ENCODE results near the gene MAPK14. TPM values are rescaled to one million over a fixed set of nuclear protein-coding genes. Genes with fewer than 3 reads are reported as not detected.

The MAPK14 gene
- total and polyA plus RNA-seq, 10 of the 15 experiments (the other 5 are each of a cell fraction or from before 2014, with no cell fraction given) = 12.5 to 59.5 (median 43.0) TPM

- TF ChIP-seq SRF (IDR thresholded peaks at IDR 0.05; ENCODE audit: low read depth in 2 of 2, low read length in 2 of 2) (no peak), CBFB (IDR thresholded peaks at IDR 0.05; ENCODE audit: low read depth) (no peak), CHD1 (IDR thresholded peaks at IDR 0.05; ENCODE audit: low read depth, low read length) (no peak), NR2C1 (IDR thresholded peaks at IDR 0.05) (peak; percentile 48; the same call in 1 of the 2 replicates), BCL3 (IDR thresholded peaks at IDR 0.05; ENCODE audit: borderline replicate concordance, insufficient read depth, low read depth, low read length, poor library complexity, severe bottlenecking) (no peak), IKZF2 (IDR thresholded peaks at IDR 0.05) (peak; percentile 34 to 51; a peak in 1 of 4 replicates)
These were observed 104.1 kb downstream of the MAPK14 start (continued) for GRCh38 chr6:36131511-36132245.

- SMC1A ChIA-PET (ENCODE audit: uncharacterized antibody, unreplicated experiment) = interaction anchor here (0.7 to 4.7 kb wide), 18 partner anchors 11 to 227 kb away, joined by 3 to 37 read pairs (median 4); partner anchors contain the start of gene MAPK14
- Histone ChIP-seq H3K27me3 (replicated peaks in 1 of 2; ENCODE audit: control insufficient read depth in 2 of 2, insufficient read depth in 2 of 2, low read length in 1 of 2) (no peaks in the 10 kb centered on the region), H3K79me2 (ENCODE audit: control insufficient read depth, insufficient read depth, low read length) (no peaks in the 10 kb centered on the region), H3K9ac (ENCODE audit: control insufficient read depth, insufficient read depth, low read length) (no peak overlapping the region), H3K27ac (ENCODE audit: control insufficient read depth, insufficient read depth) (no peak overlapping the region), H3K4me3 (no peak overlapping the region), H3K36me3 (ENCODE audit: control insufficient read depth in 2 of 2, insufficient read depth in 2 of 2, low read length in 1 of 2) (no peaks in the 10 kb centered on the region), H3K9me3 (replicated peaks; ENCODE audit: control insufficient read depth, insufficient read depth, low read length) (no peaks in the 10 kb centered on the region), H3K4me2 (ENCODE audit: control insufficient read depth, insufficient read depth) (no peak overlapping the region), H4K20me1 (ENCODE audit: control insufficient read depth, insufficient read depth) (no peaks in the 10 kb centered on the region), H2AFZ (ENCODE audit: control insufficient read depth, low read depth, low read length) (no peak overlapping the region), H3K4me1 (ENCODE audit: control insufficient read depth, insufficient read depth, low read length) (peaks cover 30% of the 10 kb centered on the region)
- no peak for ATAC-seq
- CTCF ChIA-PET = interaction anchor here (0.8 to 4.4 kb wide), 14 partner anchors 11 to 885 kb away, joined by 3 to 28 read pairs (median 4); partner anchors contain the start of gene MAPK14
- no peak for DNase-seq (ENCODE audit: low read depth, low spot score)
- RAD21 ChIA-PET (ENCODE audit: unreplicated experiment) = interaction anchor here (0.8 to 3.1 kb wide), 19 partner anchors 11 to 228 kb away, joined by 3 to 19 read pairs (median 5); partner anchors contain the start of genes BRPF3 and MAPK14
- no TSS peak for BruUV-seq (replicated peaks)
- in situ Hi-C loops (cut with MboI) (no loop called here), intact Hi-C loops (cut with micrococcal nuclease; ENCODE audit: unreplicated experiment) (no loop called here)
- 96% methylated on average over 5 of the region's 5 CpGs for WGBS (ENCODE audit: insufficient coverage, insufficient replicate concordance, low lambda C conversion rate, missing lambda C conversion rate)
- POLR2A ChIA-PET = interaction anchor here (0.7 to 2.7 kb wide), 9 partner anchors 11 to 105 kb away, joined by 3 to 21 read pairs (median 6); partner anchors contain the start of genes BRPF3 and MAPK14
- no peak for FAIRE-seq
- TF ChIP-seq CHD1 (IDR thresholded peaks at IDR 0.05; ENCODE audit: low read depth, low read length) (no peak), NFYB (IDR thresholded peaks at IDR 0.05; ENCODE audit: insufficient read depth, low read depth, low read length) (no peak), RB1 (IDR thresholded peaks at IDR 0.05; ENCODE audit: borderline replicate concordance) (no peak), WRNIP1 (IDR thresholded peaks at IDR 0.05; ENCODE audit: borderline replicate concordance, low read depth, low read length) (no peak), SMAD1 (IDR thresholded peaks at IDR 0.05; ENCODE audit: low read depth, partially characterized antibody) (no peak), ETV6 (conservative IDR thresholded peaks at IDR 0.05 in 1 of 2, IDR thresholded peaks at IDR 0.05 in 1 of 2; ENCODE audit: borderline replicate concordance in 1 of 2, low read depth in 1 of 2) (no peak), ZSCAN29 (IDR thresholded peaks at IDR 0.05) (no peak), KDM1A (IDR thresholded peaks at IDR 0.05; ENCODE audit: borderline replicate concordance) (no peak), CEBPB (IDR thresholded peaks at IDR 0.05; ENCODE audit: borderline replicate concordance in 1 of 2, low read depth in 2 of 2, low read length in 2 of 2) (no peak), JUNB (IDR thresholded peaks at IDR 0.05) (no peak), ESRRA (IDR thresholded peaks at IDR 0.05; ENCODE audit: low read length) (no peak)
- TF ChIP-seq, protein P1, sequence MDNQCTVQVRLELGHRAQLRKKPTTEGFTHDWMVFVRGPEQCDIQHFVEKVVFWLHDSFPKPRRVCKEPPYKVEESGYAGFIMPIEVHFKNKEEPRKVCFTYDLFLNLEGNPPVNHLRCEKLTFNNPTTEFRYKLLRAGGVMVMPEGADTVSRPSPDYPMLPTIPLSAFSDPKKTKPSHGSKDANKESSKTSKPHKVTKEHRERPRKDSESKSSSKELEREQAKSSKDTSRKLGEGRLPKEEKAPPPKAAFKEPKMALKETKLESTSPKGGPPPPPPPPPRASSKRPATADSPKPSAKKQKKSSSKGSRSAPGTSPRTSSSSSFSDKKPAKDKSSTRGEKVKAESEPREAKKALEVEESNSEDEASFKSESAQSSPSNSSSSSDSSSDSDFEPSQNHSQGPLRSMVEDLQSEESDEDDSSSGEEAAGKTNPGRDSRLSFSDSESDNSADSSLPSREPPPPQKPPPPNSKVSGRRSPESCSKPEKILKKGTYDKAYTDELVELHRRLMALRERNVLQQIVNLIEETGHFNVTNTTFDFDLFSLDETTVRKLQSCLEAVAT (IDR thresholded peaks at IDR 0.05) = no peak
- TF ChIP-seq, protein P2, sequence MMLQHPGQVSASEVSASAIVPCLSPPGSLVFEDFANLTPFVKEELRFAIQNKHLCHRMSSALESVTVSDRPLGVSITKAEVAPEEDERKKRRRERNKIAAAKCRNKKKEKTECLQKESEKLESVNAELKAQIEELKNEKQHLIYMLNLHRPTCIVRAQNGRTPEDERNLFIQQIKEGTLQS (IDR thresholded peaks at IDR 0.05; ENCODE audit: borderline replicate concordance, extremely low read depth, low read depth, low read length) = no peak
These were observed 104.8 kb downstream of the MAPK14 start for GRCh38 chr6:36132246-36132895.
